Measurements from ENCODE around the gene COL26A1. TPM values are rescaled to one million over a fixed set of nuclear protein-coding genes. Genes with fewer than 3 reads are reported as not detected.

COL26A1 gene
- polyA plus RNA-seq, 1 donor from 2014 or later, result not detected

GRCh38 chr7:101357433-101357832, 5.2 kb upstream of the COL26A1 start:
- Mint-ChIP-seq H3K9me3 (peaks cover 2 to 4% (median 3%) of the 10 kb centered on the region in 3 donors), H3K27ac (no peak overlapping the region), H3K36me3 (peaks cover 2% of the 10 kb centered on the region), H3K4me3 (no peak overlapping the region), H3K4me1 (no peaks in the 10 kb centered on the region), H3K27me3 (peaks cover 23% of the 10 kb centered on the region)

GRCh38 chr7:101363196-101363733, 590 bp downstream of the COL26A1 start:
- peaks cover 0 to 4% (median 0%) of the 10 kb centered on the region in 3 donors for H3K9me3 Mint-ChIP-seq
- H3K27ac Mint-ChIP-seq, result no peak overlapping the region
- no peaks in the 10 kb centered on the region for H3K36me3 Mint-ChIP-seq
- peak overlapping the region in 1 of 4 donors; percentile 47 for H3K4me3 Mint-ChIP-seq
- H3K27me3 Mint-ChIP-seq, result peaks cover 21% of the 10 kb centered on the region
- peaks cover 0 to 10% (median 3%) of the 10 kb centered on the region in 3 donors for H3K4me1 Mint-ChIP-seq

- peak overlapping the region in 3 of 4 donors; percentile 47 to 83 (median 52) for H3K4me3 Mint-ChIP-seq
- peaks cover 24% of the 10 kb centered on the region for H3K27me3 Mint-ChIP-seq
- H3K4me1 Mint-ChIP-seq, result peaks cover 0 to 10% (median 3%) of the 10 kb centered on the region in 3 donors
These were observed 1.2 kb downstream of the COL26A1 start for GRCh38 chr7:101363734-101364374.

GRCh38 chr7:101365956-101366355, 3.3 kb downstream of the COL26A1 start:
- H3K4me3 Mint-ChIP-seq, result no peak overlapping the region
- H3K9me3 Mint-ChIP-seq, result peaks cover 0 to 4% (median 0%) of the 10 kb centered on the region in 3 donors
- H3K4me1 Mint-ChIP-seq, result peaks cover 3 to 14% (median 7%) of the 10 kb centered on the region in 3 donors
- no peaks in the 10 kb centered on the region for H3K36me3 Mint-ChIP-seq
- peaks cover 24% of the 10 kb centered on the region for H3K27me3 Mint-ChIP-seq
- H3K27ac Mint-ChIP-seq, result no peak overlapping the region

More at GRCh38 chr7:101363734-101364374, 1.2 kb downstream of the COL26A1 start:
- no peak overlapping the region for H3K27ac Mint-ChIP-seq
- no peaks in the 10 kb centered on the region for H3K36me3 Mint-ChIP-seq
- peaks cover 0 to 4% (median 0%) of the 10 kb centered on the region in 3 donors for H3K9me3 Mint-ChIP-seq

- no peaks in the 10 kb centered on the region for H3K36me3 Mint-ChIP-seq
- H3K4me3 Mint-ChIP-seq, result no peak overlapping the region
- peaks cover 22% of the 10 kb centered on the region for H3K27me3 Mint-ChIP-seq
- no peak overlapping the region for H3K27ac Mint-ChIP-seq
- peaks cover 0 to 4% (median 0%) of the 10 kb centered on the region in 3 donors for H3K9me3 Mint-ChIP-seq
- peaks cover 3 to 14% (median 7%) of the 10 kb centered on the region in 3 donors for H3K4me1 Mint-ChIP-seq
These were observed 5.0 kb downstream of the COL26A1 start for GRCh38 chr7:101367676-101368075.

GRCh38 chr7:101368422-101369165, 5.9 kb downstream of the COL26A1 start:
- H3K27ac Mint-ChIP-seq, result no peak overlapping the region
- no peak overlapping the region for H3K4me3 Mint-ChIP-seq
- peaks cover 0 to 4% (median 0%) of the 10 kb centered on the region in 3 donors for H3K9me3 Mint-ChIP-seq
- H3K4me1 Mint-ChIP-seq, result peaks cover 3 to 14% (median 7%) of the 10 kb centered on the region in 3 donors
- H3K27me3 Mint-ChIP-seq, result peaks cover 22% of the 10 kb centered on the region
- no peaks in the 10 kb centered on the region for H3K36me3 Mint-ChIP-seq

- Mint-ChIP-seq H3K4me3 (peak overlapping the region in 1 of 4 donors; percentile 88), H3K9me3 (peaks cover 0 to 4% (median 0%) of the 10 kb centered on the region in 3 donors), H3K27me3 (peaks cover 20% of the 10 kb centered on the region), H3K27ac (no peak overlapping the region), H3K36me3 (peaks cover 2% of the 10 kb centered on the region), H3K4me1 (peaks cover 0 to 11% (median 7%) of the 10 kb centered on the region in 3 donors)
These were observed 8.2 kb downstream of the COL26A1 start for GRCh38 chr7:101370836-101371235.

GRCh38 chr7:101373812-101374614, 11.3 kb downstream of the COL26A1 start:
- Mint-ChIP-seq H3K36me3 (peaks cover 2% of the 10 kb centered on the region), H3K4me3 (no peak overlapping the region), H3K27ac (no peak overlapping the region), H3K4me1 (peaks cover 0 to 7% (median 4%) of the 10 kb centered on the region in 3 donors), H3K27me3 (peaks cover 6% of the 10 kb centered on the region), H3K9me3 (no peaks in the 10 kb centered on the region)

- no peak overlapping the region for H3K4me3 Mint-ChIP-seq
- H3K27ac Mint-ChIP-seq, result no peak overlapping the region
- peaks cover 6% of the 10 kb centered on the region for H3K27me3 Mint-ChIP-seq
These were observed 12.3 kb downstream of the COL26A1 start for GRCh38 chr7:101374990-101375389.

GRCh38 chr7:101376601-101377000, 13.9 kb downstream of the COL26A1 start:
- no peak overlapping the region for H3K27ac Mint-ChIP-seq
- H3K27me3 Mint-ChIP-seq, result peaks cover 8% of the 10 kb centered on the region
- H3K4me3 Mint-ChIP-seq, result no peak overlapping the region
- peaks cover 2% of the 10 kb centered on the region for H3K36me3 Mint-ChIP-seq
- no peaks in the 10 kb centered on the region for H3K4me1 Mint-ChIP-seq
- peaks cover 2 to 7% (median 6%) of the 10 kb centered on the region in 3 donors for H3K9me3 Mint-ChIP-seq

More at GRCh38 chr7:101374990-101375389, 12.3 kb downstream of the COL26A1 start:
- Mint-ChIP-seq H3K4me1 (peaks cover 0 to 7% (median 4%) of the 10 kb centered on the region in 3 donors), H3K36me3 (peaks cover 2% of the 10 kb centered on the region), H3K9me3 (peaks cover 0 to 2% (median 0%) of the 10 kb centered on the region in 3 donors)

- Mint-ChIP-seq H3K27ac (no peak overlapping the region), H3K4me3 (no peak overlapping the region), H3K27me3 (peaks cover 7% of the 10 kb centered on the region), H3K4me1 (no peaks in the 10 kb centered on the region), H3K9me3 (peaks cover 2 to 8% (median 7%) of the 10 kb centered on the region in 3 donors), H3K36me3 (peaks cover 2% of the 10 kb centered on the region)
These were observed 14.6 kb downstream of the COL26A1 start for GRCh38 chr7:101377189-101377736.

GRCh38 chr7:101378751-101379174, 16.1 kb downstream of the COL26A1 start:
- H3K4me3 Mint-ChIP-seq, result peak overlapping the region in 1 of 4 donors; percentile 17
- H3K4me1 Mint-ChIP-seq, result no peaks in the 10 kb centered on the region
- H3K27ac Mint-ChIP-seq, result no peak overlapping the region
- peaks cover 2% of the 10 kb centered on the region for H3K36me3 Mint-ChIP-seq
- H3K9me3 Mint-ChIP-seq, result peaks cover 2 to 8% (median 7%) of the 10 kb centered on the region in 3 donors
- peaks cover 4% of the 10 kb centered on the region for H3K27me3 Mint-ChIP-seq

- Mint-ChIP-seq H3K27ac (peak overlapping the region in 1 of 3 donors; percentile 32), H3K36me3 (no peaks in the 10 kb centered on the region), H3K9me3 (peaks cover 2 to 8% (median 7%) of the 10 kb centered on the region in 3 donors), H3K4me1 (no peaks in the 10 kb centered on the region), H3K27me3 (peaks cover 4% of the 10 kb centered on the region), H3K4me3 (peak overlapping the region in 1 of 4 donors; percentile 65)
These were observed 16.6 kb downstream of the COL26A1 start for GRCh38 chr7:101379302-101379701.

- Mint-ChIP-seq H3K4me3 (no peak overlapping the region), H3K9me3 (peaks cover 2 to 8% (median 7%) of the 10 kb centered on the region in 3 donors), H3K27ac (no peak overlapping the region), H3K4me1 (peaks cover 1 to 3% (median 3%) of the 10 kb centered on the region in 3 donors), H3K27me3 (peaks cover 4% of the 10 kb centered on the region), H3K36me3 (no peaks in the 10 kb centered on the region)
These were observed 19.0 kb downstream of the COL26A1 start for GRCh38 chr7:101381549-101382111.
